Esophagus squamous epithelium (tissue), 4 donors: ENCODE measurements around the gene RSBN1. TPM values are rescaled to one million over a fixed set of nuclear protein-coding genes. Genes with fewer than 3 reads are reported as not detected.

ENCODE experiments used
- total RNA-seq, 4 donors: library from RNA; depleted of rRNA; stranded (reverse); fragments of >200 nt; gene quantifications; one replicate each; pipeline ENCODE4 v1.1.0, GENCODE V29; 2016

Gene RSBN1
- total RNA-seq, 4 donors from 2014 or later = 8.0 to 18.7 (median 10.6) TPM

Other genes starting within 250 kb of the RSBN1 start
- gene PHTF1, start 53.0 kb downstream of the RSBN1 start, total RNA-seq = 1 to 10 TPM; 3.6 to 9.5 (median 5.9) TPM
- 1 to 10 TPM; 1.1 to 5.7 (median 1.9) TPM for gene PTPN22, start 59.2 kb upstream of the RSBN1 start, total RNA-seq
- gene BCL2L15, start 75.1 kb upstream of the RSBN1 start, total RNA-seq = 1 to 10 TPM in 3 of 4 donors, under 1 TPM in 1; 0.76 to 6.8 (median 3.4) TPM
- 10 to 100 TPM in 2 of 4 donors, 1 to 10 TPM in 2; 8.2 to 15.3 (median 11.5) TPM for gene AP4B1, start 92.3 kb upstream of the RSBN1 start, total RNA-seq
- 1 to 10 TPM; 2.7 to 6.5 (median 4.7) TPM for gene DCLRE1B, start 92.8 kb upstream of the RSBN1 start, total RNA-seq
- 10 to 100 TPM; 34.1 to 46.5 (median 43.6) TPM for gene HIPK1, start 116.8 kb upstream of the RSBN1 start, total RNA-seq
- 10 to 100 TPM in 2 of 4 donors, 1 to 10 TPM in 2; 1.2 to 62.0 (median 9.9) TPM for gene OLFML3, start 167.0 kb upstream of the RSBN1 start, total RNA-seq